Heart left ventricle (tissue), 16 donors: ENCODE measurements around the gene WNT7B. TPM values are rescaled to one million over a fixed set of nuclear protein-coding genes. Genes with fewer than 3 reads are reported as not detected.

ENCODE experiments used
- ATAC-seq, 4 donors: fragments of 200-7000 bp; cut with Tn5 transposase; one replicate each; pipeline ENCODE4 v1.9.1; 2020 to 2022; ENCODE audit warnings: moderate library complexity in 4 of 4, mild to moderate bottlenecking in 3 of 4, moderate number of reproducible peaks in 1 of 4
- DNase-seq, 5 donors: peaks; one replicate each; pipeline ENCODE4 v3.0.0-alpha.2; 2020
- H3K27ac ChIP-seq, 12 donors: fragments of 200-600 bp; sonication (generic) in 4 of 12; one replicate each; pipeline versions ENCODE4 v1.5.0 to v1.8.0; 2016 to 2022; ENCODE audit warnings: mild to moderate bottlenecking in 2 of 12
- H3K27me3 ChIP-seq, 9 donors: fragments of 200-600 bp; sonication (generic) in 2 of 9; one replicate each; pipeline versions ENCODE4 v1.5.1 to v1.8.0; 2016 to 2022; ENCODE audit warnings: mild to moderate bottlenecking in 3 of 9
- H3K36me3 ChIP-seq, 9 donors: fragments of 200-600 bp; sonication (generic) in 2 of 9; one replicate each; pipeline versions ENCODE4 v1.5.0 to v1.8.0; 2018 to 2022; ENCODE audit warnings: mild to moderate bottlenecking in 2 of 9
- H3K4me1 ChIP-seq, 12 donors: fragments of 200-600 bp; sonication (generic) in 4 of 12; one replicate each; pipeline versions ENCODE4 v1.5.0 to v1.8.0; 2016 to 2022; ENCODE audit warnings: mild to moderate bottlenecking in 3 of 12
- H3K4me3 ChIP-seq, 12 donors: fragments of 200-600 bp; sonication (generic) in 4 of 12; one replicate each; pipeline versions ENCODE4 v1.5.0 to v1.8.0; 2017 to 2022; ENCODE audit warnings: mild to moderate bottlenecking in 9 of 12, moderate library complexity in 4 of 12
- H3K9me3 ChIP-seq, 12 donors: fragments of 200-600 bp; sonication (generic) in 4 of 12; one replicate each; pipeline versions ENCODE4 v1.5.0 to v1.8.0; 2016 to 2022; ENCODE audit warnings: mild to moderate bottlenecking in 1 of 12
- POLR2A ChIP-seq, 2 donors: fragments of 450-650 bp; IDR thresholded peaks; one replicate each; pipeline ENCODE4 v1.6.1; 2017; ENCODE audit warnings: antibody characterized with exemption in 2 of 2, mild to moderate bottlenecking in 2 of 2, moderate library complexity in 2 of 2
- WGBS, 4 donors: extraction: QIAGEN DNeasy Blood & Tissue Kit in 2 of 4; methylation state at CpG; one replicate each; pipeline versions ENCODE4 v1.1.5 to v1.1.7; 2013 to 2018; 5-methylcytosine and 5-hydroxymethylcytosine counted together
- intact Hi-C, 10 donors: fragments of 100-400 bp; cut with DNase I; formaldehyde crosslinking; loops; one replicate each; pipeline versions ENCODE4 v1.11.1 to v1.14.2; 2022
- polyA plus RNA-seq, 2 donors: library from polyadenylated mRNA; stranded (reverse); fragments of 200-250 nt; gene quantifications; one replicate each; pipeline ENCODE4 v1.2.3, GENCODE V29; 2013
- total RNA-seq, 9 donors: library from RNA; depleted of rRNA in 2 of 9; stranded (reverse); fragments of >200 nt in 2 of 9; fragmentation: NEBNext Ultra II Directional in 3 of 9; extraction: Animal tissue kit (Norgen Biotek cat#: 25700) in 3 of 9; gene quantifications; one replicate each; pipeline versions ENCODE4 v1.1.0 to v1.2.4, GENCODE V29; 2016 to 2023
- TF ChIP-seq, protein P1 (sequence below), 12 donors: fragments of 200-600 bp; sonication (generic) in 4 of 12; IDR thresholded peaks; one replicate each; pipeline versions ENCODE4 v1.5.0 to v1.8.0; 2018 to 2022; ENCODE audit warnings: antibody characterized with exemption in 12 of 12, mild to moderate bottlenecking in 5 of 12
- donor health status: ischemic (EF 13 %, LVEDD 7.1; RV severe dilation, severe dysfunction).
- donor health status: healthy with polysubstance abuse.
- donor health status: DM: no; HTN: yes; CAD: no.
- donor health status: DM: no; HTN: no; CAD: no.
- donor health status: ischemic (EF 25% LVEDD 6.9; RV normal size, moderate dysfunction).
- donor health status: ischemic (EF 25% LVEDD 5.7; RV mildly dilated, moderate dysfunction).
- donor health status: healthy.
- donor health status: DM: yes; HTN: yes; CAD: no.
- donor health status: ischemic (EF 35%, LVEDD 5.7; RV mildly dilated, moderate dysfunction).
- donor health status: nonischemic (EF 11% LVEDD 7.7; RV severe dilation, severe dysfunction).
- donor health status: DM: yes; HTN: yes; CAD: no.
- donor health status: PGD.
- donor health status: ischemic (EF 29% LVEDD 5.4; RV normal size, mild dysfunction).
- donor health status: nonischemic (EF 23%, LVEDD 6.1; RV moderate dilation, normal function).

The WNT7B gene
- total and polyA plus RNA-seq, 11 donors: 0.36 TPM; not detected in 10

DNA sequence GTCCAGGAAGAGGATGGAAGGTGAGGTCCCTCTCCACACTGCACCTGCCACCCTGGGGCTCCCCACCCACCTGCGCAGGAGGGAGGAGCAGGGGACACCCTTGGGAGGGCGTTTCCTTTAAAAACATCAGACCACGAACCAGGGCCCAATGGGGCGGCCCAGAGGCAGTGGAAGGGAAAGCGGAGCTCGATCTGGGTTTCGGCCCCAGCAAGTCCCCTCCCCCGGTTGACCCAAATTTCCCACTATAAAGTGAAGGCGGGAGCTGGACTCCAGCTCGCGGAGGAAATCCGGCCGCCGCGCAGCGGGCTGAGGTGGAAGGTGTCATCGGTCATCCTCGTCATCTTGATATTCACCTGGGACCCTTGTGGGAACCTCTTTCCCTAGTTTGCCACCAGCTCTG is 99.3 kb downstream of the WNT7B start:
- Histone ChIP-seq H3K4me3 (no peak overlapping the region), H3K9me3 (peaks cover 0 to 8% (median 0%) of the 10 kb centered on the region in 12 donors), H3K27ac (no peak overlapping the region), H3K36me3 (no peaks in the 10 kb centered on the region), H3K27me3 (peaks cover 0 to 54% (median 5%) of the 10 kb centered on the region in 9 donors), H3K4me1 (peaks cover 0 to 38% (median 10%) of the 10 kb centered on the region in 12 donors)
- no peak for TF ChIP-seq POLR2A (IDR thresholded peaks at IDR 0.05)
- TF ChIP-seq, protein P1, sequence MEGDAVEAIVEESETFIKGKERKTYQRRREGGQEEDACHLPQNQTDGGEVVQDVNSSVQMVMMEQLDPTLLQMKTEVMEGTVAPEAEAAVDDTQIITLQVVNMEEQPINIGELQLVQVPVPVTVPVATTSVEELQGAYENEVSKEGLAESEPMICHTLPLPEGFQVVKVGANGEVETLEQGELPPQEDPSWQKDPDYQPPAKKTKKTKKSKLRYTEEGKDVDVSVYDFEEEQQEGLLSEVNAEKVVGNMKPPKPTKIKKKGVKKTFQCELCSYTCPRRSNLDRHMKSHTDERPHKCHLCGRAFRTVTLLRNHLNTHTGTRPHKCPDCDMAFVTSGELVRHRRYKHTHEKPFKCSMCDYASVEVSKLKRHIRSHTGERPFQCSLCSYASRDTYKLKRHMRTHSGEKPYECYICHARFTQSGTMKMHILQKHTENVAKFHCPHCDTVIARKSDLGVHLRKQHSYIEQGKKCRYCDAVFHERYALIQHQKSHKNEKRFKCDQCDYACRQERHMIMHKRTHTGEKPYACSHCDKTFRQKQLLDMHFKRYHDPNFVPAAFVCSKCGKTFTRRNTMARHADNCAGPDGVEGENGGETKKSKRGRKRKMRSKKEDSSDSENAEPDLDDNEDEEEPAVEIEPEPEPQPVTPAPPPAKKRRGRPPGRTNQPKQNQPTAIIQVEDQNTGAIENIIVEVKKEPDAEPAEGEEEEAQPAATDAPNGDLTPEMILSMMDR (IDR thresholded peaks at IDR 0.05): no peak
- ATAC-seq: no peak
- peak in 3 of 5 donors; percentile 14 to 49 (median 21) for DNase-seq
- intact Hi-C loops: no loop called here
- 54 to 70% (median 61%) methylated on average over 18 of the region's 18 CpGs for WGBS, 4 donors

DNA sequence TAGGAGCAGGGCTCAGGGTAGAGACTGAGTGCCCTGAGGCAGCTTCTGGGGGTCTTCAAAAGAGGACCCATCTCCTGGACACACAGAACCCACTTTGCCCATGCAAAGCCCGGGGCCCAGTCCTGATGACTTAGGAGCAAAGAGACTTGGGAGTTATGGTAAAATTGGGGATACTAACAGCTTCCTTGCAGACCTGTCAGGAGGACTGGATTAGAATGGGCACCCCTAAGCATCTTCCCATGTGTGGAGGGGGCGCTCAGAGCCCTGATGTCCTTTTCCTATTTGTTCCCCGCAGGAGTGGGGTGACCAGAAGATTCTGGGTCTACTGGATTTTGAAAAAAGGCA is 100.0 kb downstream of the WNT7B start:
- Histone ChIP-seq H3K4me1 (peaks cover 0 to 38% (median 10%) of the 10 kb centered on the region in 12 donors), H3K4me3 (no peak overlapping the region), H3K27ac (no peak overlapping the region), H3K27me3 (peaks cover 0 to 47% (median 5%) of the 10 kb centered on the region in 9 donors), H3K36me3 (no peaks in the 10 kb centered on the region), H3K9me3 (peaks cover 0 to 11% (median 2%) of the 10 kb centered on the region in 12 donors)
- DNase-seq: peak in 2 of 5 donors; percentile 5 to 20
- intact Hi-C loops: no loop called here
- WGBS, 4 donors: 79 to 100% (median 91%) methylated on average over 3 of the region's 3 CpGs
- TF ChIP-seq, protein P1 (IDR thresholded peaks at IDR 0.05): no peak
- no peak for TF ChIP-seq POLR2A (IDR thresholded peaks at IDR 0.05)
- ATAC-seq: no peak

DNA sequence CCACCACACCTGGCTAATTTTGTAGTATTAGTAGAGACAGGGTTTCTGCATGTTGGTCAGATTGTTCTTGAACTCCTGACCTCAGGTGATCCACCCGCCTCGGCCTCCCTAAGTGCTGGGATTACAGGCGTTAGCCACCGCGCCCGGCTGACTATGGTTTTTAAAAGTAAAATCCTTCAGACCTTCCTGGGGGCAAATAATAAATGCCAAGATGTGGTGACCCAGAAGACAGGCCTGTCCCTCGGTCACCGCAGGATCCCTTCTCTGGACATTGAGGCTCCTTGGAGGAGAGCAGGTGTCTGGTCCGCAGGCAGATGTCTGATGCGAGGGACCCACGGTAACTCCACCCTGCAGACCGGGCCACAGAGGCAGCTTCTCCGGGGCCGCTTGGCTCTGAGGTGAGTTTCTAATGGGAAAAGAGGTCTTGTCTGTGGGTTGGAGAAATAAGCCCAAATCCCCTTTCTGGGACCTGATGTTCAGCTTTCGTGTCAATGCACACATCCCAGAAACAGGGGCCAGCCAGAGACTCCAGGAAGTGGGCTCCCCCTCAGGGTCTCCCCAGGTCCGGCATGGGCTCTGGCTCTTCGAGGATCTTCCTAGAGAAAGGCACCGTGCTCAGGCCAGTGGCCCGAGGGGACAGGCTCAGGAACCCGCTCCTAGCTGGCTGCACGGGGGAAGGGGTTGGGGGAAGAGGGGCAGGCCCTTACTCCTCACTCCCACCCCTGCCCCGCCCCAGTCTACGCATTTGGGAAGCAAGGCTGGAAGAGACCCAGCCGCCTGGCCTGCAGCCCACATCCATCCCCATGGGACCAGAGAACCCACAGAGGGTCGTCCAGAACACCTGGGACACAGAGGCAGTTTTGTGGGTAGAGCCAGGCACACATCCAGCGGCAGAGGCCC is 100.6 kb downstream of the WNT7B start:
- intact Hi-C loops: no loop called here
- Histone ChIP-seq H3K36me3 (no peaks in the 10 kb centered on the region), H3K27me3 (peaks cover 0 to 43% (median 5%) of the 10 kb centered on the region in 9 donors), H3K9me3 (peaks cover 0 to 11% (median 2%) of the 10 kb centered on the region in 12 donors), H3K4me1 (peaks cover 0 to 38% (median 10%) of the 10 kb centered on the region in 12 donors), H3K4me3 (no peak overlapping the region), H3K27ac (no peak overlapping the region)
- 83 to 90% (median 89%) methylated on average over 23 to 26 of the region's 26 CpGs for WGBS, 4 donors
- ATAC-seq (no peak), DNase-seq (peak in 3 of 5 donors; percentile 12 to 17 (median 12))
- TF ChIP-seq, protein P1 (IDR thresholded peaks at IDR 0.05): no peak
- no peak for TF ChIP-seq POLR2A (IDR thresholded peaks at IDR 0.05)

DNA sequence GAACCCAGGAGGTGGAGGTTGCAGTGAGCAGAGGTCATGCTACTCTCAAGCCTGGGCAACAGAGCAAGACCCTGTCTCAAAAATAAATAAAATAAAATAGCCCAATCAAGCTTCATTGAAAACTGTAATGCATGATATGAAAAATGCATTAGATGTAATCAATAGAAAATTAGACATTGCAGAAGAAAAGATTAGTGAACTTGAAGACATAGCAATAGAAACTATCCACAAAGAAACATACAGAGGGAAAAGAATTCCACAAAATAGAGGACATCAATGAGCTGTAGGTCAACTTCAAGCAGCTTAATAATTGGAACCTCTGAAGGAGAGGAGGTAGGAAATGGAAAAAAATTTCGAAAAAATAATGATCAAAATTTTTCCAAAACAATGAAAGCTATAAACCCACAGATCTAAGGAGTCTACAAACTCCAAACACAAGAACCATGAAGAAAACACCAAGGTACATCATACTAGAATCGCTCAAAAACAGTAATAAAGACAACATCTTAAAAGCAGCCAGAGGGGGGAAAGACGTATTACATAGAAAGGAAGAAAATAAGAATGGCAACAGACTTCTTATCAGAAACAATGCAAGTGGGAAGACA is 104.2 kb downstream of the WNT7B start:
- Histone ChIP-seq H3K36me3 (no peaks in the 10 kb centered on the region), H3K4me3 (no peak overlapping the region), H3K9me3 (peaks cover 0 to 11% (median 2%) of the 10 kb centered on the region in 12 donors), H3K27me3 (peaks cover 0 to 32% (median 9%) of the 10 kb centered on the region in 9 donors), H3K27ac (no peak overlapping the region), H3K4me1 (peaks cover 0 to 6% (median 0%) of the 10 kb centered on the region in 12 donors)
- 93 to 98% (median 96%) methylated on average over 3 of the region's 3 CpGs for WGBS, 4 donors
- intact Hi-C loops: loop anchor here in 1 of 10 donors (5.0 kb wide), 1 partner anchor 40 kb away; no protein-coding TSS in a partner anchor
- DNase-seq (no peak), ATAC-seq (no peak)
- no peak for TF ChIP-seq POLR2A (IDR thresholded peaks at IDR 0.05)
- TF ChIP-seq, protein P1 (IDR thresholded peaks at IDR 0.05): no peak
